Measurements from ENCODE around the gene RPN2. TPM values are rescaled to one million over a fixed set of nuclear protein-coding genes. Genes with fewer than 3 reads are reported as not detected.

The RPN2 gene
- total RNA-seq, 4 donors from 2014 or later, result 89.7 to 125 (median 111) TPM

- 90% methylated on average over 10 of the region's 12 CpGs for WGBS
- Histone ChIP-seq H3K36me3 (no peaks in the 10 kb centered on the region), H3K4me3 (no peak overlapping the region), H3K9me3 (no peaks in the 10 kb centered on the region), H3K27ac (replicated peaks in 1 of 4) (no peak overlapping the region), H3K4me1 (peaks cover 0 to 8% (median 7%) of the 10 kb centered on the region in 4 donors), H3K27me3 (no peaks in the 10 kb centered on the region)
- TF ChIP-seq POLR2A (IDR thresholded peaks at IDR 0.05; ENCODE audit: low read depth), result no peak
- intact Hi-C loops (cut with DNase I), result loop anchor here (10.0 kb wide), 1 partner anchor 76 kb away; no protein-coding TSS in a partner anchor
- DNase-seq (ENCODE audit: extremely low spot score), result no peak
Observed at GRCh38 chr20:37270576-37271420, 91.7 kb downstream of the RPN2 start.

GRCh38 chr20:37271421-37271768 is 92.3 kb downstream of the RPN2 start:
- no peak for DNase-seq (ENCODE audit: extremely low spot score)
- no peak overlapping the region for H3K27ac ChIP-seq (replicated peaks in 1 of 4)
- H3K36me3 ChIP-seq, result no peaks in the 10 kb centered on the region
- peaks cover under 1 to 13% (median 8%) of the 10 kb centered on the region in 4 donors for H3K4me1 ChIP-seq
- H3K27me3 ChIP-seq, result no peaks in the 10 kb centered on the region
- TF ChIP-seq CTCF (IDR thresholded peaks at IDR 0.05), result no peak
- no peak for TF ChIP-seq POLR2AphosphoS5 (IDR thresholded peaks at IDR 0.05)
- TF ChIP-seq EP300 (IDR thresholded peaks at IDR 0.05), result no peak
- TF ChIP-seq POLR2A (IDR thresholded peaks at IDR 0.05; ENCODE audit: low read depth), result no peak
- H3K4me3 ChIP-seq, result no peak overlapping the region
- intact Hi-C loops (cut with DNase I), result loop anchor here (10.0 kb wide), 1 partner anchor 77 kb away; no protein-coding TSS in a partner anchor
- WGBS, result 85% methylated on average over 3 of the region's 3 CpGs
- H3K9me3 ChIP-seq, result no peaks in the 10 kb centered on the region

- DNase-seq (ENCODE audit: extremely low spot score), result no peak
- WGBS, result 73% methylated on average over 1 of the region's 1 CpG
- Histone ChIP-seq H3K36me3 (no peaks in the 10 kb centered on the region), H3K9me3 (no peaks in the 10 kb centered on the region), H3K27me3 (no peaks in the 10 kb centered on the region), H3K27ac (replicated peaks in 1 of 4) (no peak overlapping the region), H3K4me3 (no peak overlapping the region), H3K4me1 (peaks cover 9 to 25% (median 19%) of the 10 kb centered on the region in 4 donors)
- intact Hi-C loops (cut with DNase I), result loop anchor here (10.0 kb wide), 1 partner anchor 79 kb away; no protein-coding TSS in a partner anchor
- TF ChIP-seq CTCF (IDR thresholded peaks at IDR 0.05) (no peak), POLR2A (IDR thresholded peaks at IDR 0.05; ENCODE audit: low read depth) (no peak), POLR2AphosphoS5 (IDR thresholded peaks at IDR 0.05) (no peak), EP300 (IDR thresholded peaks at IDR 0.05) (no peak)
Observed at GRCh38 chr20:37273988-37274387, 94.9 kb downstream of the RPN2 start.

- WGBS, result 66% methylated on average over 5 of the region's 5 CpGs
- no peaks in the 10 kb centered on the region for H3K9me3 ChIP-seq
- no peaks in the 10 kb centered on the region for H3K36me3 ChIP-seq
- no peaks in the 10 kb centered on the region for H3K27me3 ChIP-seq
- intact Hi-C loops (cut with DNase I), result loop anchor here (10.0 kb wide), 1 partner anchor 80 kb away; no protein-coding TSS in a partner anchor
- no peak overlapping the region for H3K27ac ChIP-seq (replicated peaks in 1 of 4)
- H3K4me3 ChIP-seq, result no peak overlapping the region
- H3K4me1 ChIP-seq, result peaks cover 9 to 19% (median 13%) of the 10 kb centered on the region in 4 donors
- TF ChIP-seq POLR2A (IDR thresholded peaks at IDR 0.05; ENCODE audit: low read depth) (no peak), EP300 (IDR thresholded peaks at IDR 0.05) (no peak), POLR2AphosphoS5 (IDR thresholded peaks at IDR 0.05) (no peak), CTCF (IDR thresholded peaks at IDR 0.05) (no peak)
- DNase-seq (ENCODE audit: extremely low spot score), result no peak
Observed at GRCh38 chr20:37274851-37275524, 95.9 kb downstream of the RPN2 start.
